ENCODE data around the gene IL4R. TPM values are rescaled to one million over a fixed set of nuclear protein-coding genes. Genes with fewer than 3 reads are reported as not detected.

IL4R gene
- total and polyA plus RNA-seq, 2 of the 8 experiments (the other 6 are each of a cell fraction or from before 2014, with no cell fraction given) = 29.1 to 29.4 TPM

GRCh38 chr16:27356794-27357193 lies 43.0 kb downstream of the IL4R start:
- H3K9ac ChIP-seq (replicated peaks in 1 of 4; ENCODE audit: extremely low read depth in 1 of 4, low read depth in 3 of 4, low read length in 3 of 4) = no peak overlapping the region
- H2AK5ac ChIP-seq (ENCODE audit: low read depth, low read length) = no peak overlapping the region
- no peaks in the 10 kb centered on the region for H3K79me1 ChIP-seq (ENCODE audit: low read depth, low read length)
- ChIA-PET CTCF (ENCODE audit: partially characterized antibody) (interaction anchor here (0.8 to 5.7 kb wide), 11 partner anchors 11 to 177 kb away, joined by 3 to 55 read pairs (median 5); no protein-coding TSS in a partner anchor), POLR2A (ENCODE audit: partially characterized antibody) (interaction anchor here (2.5 kb wide), 1 partner anchor 10 kb away, joined by 6 read pairs; no protein-coding TSS in a partner anchor)
- no peak overlapping the region for H4K91ac ChIP-seq (replicated peaks; ENCODE audit: insufficient read length, low read length)
- H2BK20ac ChIP-seq (ENCODE audit: low read length) = no peak overlapping the region
- H2BK12ac ChIP-seq (ENCODE audit: low read depth, low read length) = no peak overlapping the region
- H3K4me3 ChIP-seq (ENCODE audit: extremely low read depth in 1 of 4, insufficient read depth in 2 of 4, low read depth in 3 of 4, low read length in 4 of 4) = no peak overlapping the region
- no peak overlapping the region for H3K4ac ChIP-seq (replicated peaks; ENCODE audit: insufficient read length, low read depth, low read length)
- no peak overlapping the region for H3K27ac ChIP-seq (ENCODE audit: low read depth, low read length)
- H2AFZ ChIP-seq (ENCODE audit: low read length) = no peak overlapping the region
- no peaks in the 10 kb centered on the region for H3K27me3 ChIP-seq (replicated peaks in 1 of 4; ENCODE audit: control insufficient read depth in 3 of 4, extremely low read depth in 1 of 4, insufficient read depth in 3 of 4, low read length in 3 of 4)
- WGBS, 2 experiments (ENCODE audit: extremely low coverage in 1 of 2, insufficient coverage in 1 of 2, insufficient read length in 1 of 2, insufficient replicate concordance in 2 of 2, low coverage in 1 of 2, low lambda C conversion rate in 2 of 2, missing lambda C conversion rate in 1 of 2) = 100% methylated on average over 4 of the region's 4 CpGs; no CpG with 5 or more reads in 1 of the 2 experiments
- DNase-seq (ENCODE audit: low read depth in 1 of 2, low spot score in 2 of 2) = no peak
- no peak overlapping the region for H2BK120ac ChIP-seq (replicated peaks; ENCODE audit: low read depth, low read length)
- no peak overlapping the region for H3K4me2 ChIP-seq (ENCODE audit: insufficient read depth in 1 of 2, low read depth in 2 of 2, low read length in 2 of 2)
- no peak overlapping the region for H4K8ac ChIP-seq (ENCODE audit: extremely low read depth, insufficient read depth, low read length)
- no peaks in the 10 kb centered on the region for H3K23me2 ChIP-seq (ENCODE audit: low read depth, low read length)
- no peak overlapping the region for H3K23ac ChIP-seq (ENCODE audit: insufficient read length)
- no peaks in the 10 kb centered on the region for H4K20me1 ChIP-seq (replicated peaks in 1 of 2; ENCODE audit: control insufficient read depth in 1 of 2, insufficient read depth in 2 of 2, low read length in 2 of 2)
- H2BK5ac ChIP-seq (ENCODE audit: low read depth, low read length) = no peak overlapping the region
- no peak overlapping the region for H4K5ac ChIP-seq (ENCODE audit: insufficient read length, low read depth, low read length)
- peaks cover 0 to 12% (median 2%) of the 10 kb centered on the region in 4 experiments; a peak in 4 of 8 replicates for H3K36me3 ChIP-seq (ENCODE audit: control insufficient read depth in 2 of 4, insufficient read depth in 4 of 4, low read length in 3 of 4)
- no peak for FAIRE-seq
- TF ChIP-seq CEBPB (IDR thresholded peaks at IDR 0.05; ENCODE audit: low read depth, low read length) (no peak), NRF1 (IDR thresholded peaks at IDR 0.05; ENCODE audit: low read depth, low read length) (no peak), EGR1 (IDR thresholded peaks at IDR 0.05; ENCODE audit: borderline replicate concordance, low read depth, low read length) (no peak)
- 0 out of 7 replicates have a peak, but pooled peaks cover 0 to 2% (median 0%) of the 10 kb centered on the region in 4 experiments for H3K4me1 ChIP-seq (replicated peaks in 1 of 4; ENCODE audit: control insufficient read depth in 3 of 4, insufficient read depth in 4 of 4, low read length in 3 of 4)
- H2BK15ac ChIP-seq (ENCODE audit: low read length) = no peak overlapping the region
- no peaks in the 10 kb centered on the region for H3K79me2 ChIP-seq (ENCODE audit: control insufficient read depth in 1 of 2, insufficient read depth in 2 of 2, low read length in 2 of 2)
- no peak overlapping the region for H3K14ac ChIP-seq (ENCODE audit: insufficient read length)
- H3K9me3 ChIP-seq (ENCODE audit: insufficient read depth in 2 of 2, low read depth in 1 of 2, low read length in 1 of 2) = no peaks in the 10 kb centered on the region
- H3K56ac ChIP-seq (replicated peaks; ENCODE audit: insufficient read length, low read depth, low read length) = no peak overlapping the region
- H3K18ac ChIP-seq (ENCODE audit: extremely low read depth, low read length) = no peak overlapping the region

Measured in H1 (cell line).